NCI-H2196 treated with DMSO at 0.1 percent for 48 hours (cell line): ENCODE data around the gene NTRK3.
"Not testable (repeated sequence)": the region's sequence is repeated elsewhere in the genome, so short reads cannot be mapped to it uniquely, and the experiment has no call there.

Source experiments
- DNase-seq: peaks from one replicate; lab custom pipeline; 2025; ENCODE audit not compliant: unreplicated experiment; lab: John Stamatoyannopoulos, UW

Gene NTRK3

DNA sequence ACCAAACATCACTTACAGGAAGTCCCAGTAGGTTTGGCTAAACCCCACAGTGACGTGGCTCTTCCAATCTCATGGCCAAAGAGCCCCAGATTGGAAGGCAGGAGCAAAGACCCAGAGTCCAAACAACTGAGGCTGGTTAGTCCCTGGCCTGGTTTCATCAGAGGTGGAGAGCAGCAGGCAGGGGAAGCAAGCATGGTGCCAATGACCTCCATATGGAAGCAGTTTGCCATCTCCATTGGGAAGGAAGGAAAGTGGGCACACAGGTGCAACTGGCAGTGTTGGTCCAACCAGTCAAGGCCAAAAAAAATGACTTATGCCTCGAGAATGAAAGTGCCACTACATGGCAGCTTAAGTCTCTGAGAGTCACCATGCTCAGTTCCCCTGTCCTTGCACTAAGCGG is 175.9 kb downstream of the NTRK3 start:
- DNase-seq: no peak

DNA sequence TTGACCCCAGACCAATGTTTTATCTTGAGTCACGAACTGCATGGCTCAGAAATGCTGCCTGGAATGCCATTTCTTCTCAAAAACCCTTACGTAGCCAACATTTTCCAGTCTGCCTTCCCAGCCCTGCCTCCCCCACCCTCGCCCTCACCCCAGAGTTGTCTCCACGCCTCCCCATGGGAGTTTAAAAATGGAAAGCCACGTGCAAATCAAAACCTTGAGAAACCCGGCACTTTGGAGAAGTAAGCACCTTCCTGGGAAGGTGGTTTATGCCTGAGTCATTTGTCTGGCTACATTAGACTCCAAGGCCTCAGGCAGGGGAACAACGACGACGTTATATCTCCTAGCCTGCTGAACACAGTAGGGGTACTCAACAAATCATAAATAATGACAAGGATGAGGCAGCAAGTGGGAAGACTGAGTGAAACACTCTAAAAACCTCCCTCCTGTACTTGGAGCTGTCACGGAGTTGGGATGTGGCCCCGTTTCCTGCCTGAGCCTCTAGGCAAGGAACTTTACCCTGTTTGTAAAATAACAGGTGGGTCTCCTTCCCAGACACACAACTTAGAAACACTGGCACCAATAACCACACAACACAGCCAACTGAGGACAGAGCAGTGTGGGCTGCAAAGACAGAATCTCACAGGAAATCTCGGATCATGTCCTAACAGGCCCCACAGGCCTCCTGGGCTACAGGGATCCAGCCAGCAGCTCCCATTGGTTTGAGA is 179.1 kb downstream of the NTRK3 start:
- DNase-seq: no peak

DNA sequence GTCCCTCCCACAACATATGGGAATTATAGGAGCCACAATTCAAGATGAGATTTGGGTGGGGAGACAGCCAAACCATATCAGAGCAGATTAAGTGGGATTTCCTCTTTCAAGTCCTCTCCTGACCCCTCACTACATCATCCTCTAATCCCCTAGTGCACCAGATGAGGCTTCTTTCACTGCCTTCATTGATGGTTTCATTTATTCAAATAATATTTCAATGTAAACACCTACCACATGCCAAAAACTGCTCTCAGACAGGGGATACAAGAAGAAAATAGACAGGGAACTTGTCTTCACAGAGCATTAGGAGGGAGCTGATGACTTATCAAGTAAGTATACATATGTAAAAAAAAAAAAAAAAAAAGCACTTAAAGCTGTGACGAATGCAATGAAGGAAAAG is 180.2 kb downstream of the NTRK3 start:
- DNase-seq: no peak

DNA sequence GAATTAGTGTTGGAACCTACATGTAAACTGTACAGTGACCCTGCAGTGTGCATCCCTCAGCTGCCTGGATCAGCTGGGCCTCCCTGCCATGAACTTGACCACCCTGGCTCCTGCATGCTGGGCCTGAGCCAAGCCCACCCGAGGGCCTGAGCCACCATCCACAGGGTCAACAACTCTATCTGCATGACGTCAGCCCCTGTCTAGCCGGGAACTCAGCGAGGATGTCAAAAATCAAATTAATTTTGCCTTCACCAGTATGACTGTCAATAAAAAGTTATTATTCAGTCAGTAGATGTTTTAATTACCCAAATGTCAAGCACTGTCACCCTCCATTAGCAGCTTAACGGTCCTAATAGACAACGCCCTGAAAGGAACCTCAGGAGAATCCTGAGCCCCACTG is 181.4 kb downstream of the NTRK3 start:
- no peak for DNase-seq

DNA sequence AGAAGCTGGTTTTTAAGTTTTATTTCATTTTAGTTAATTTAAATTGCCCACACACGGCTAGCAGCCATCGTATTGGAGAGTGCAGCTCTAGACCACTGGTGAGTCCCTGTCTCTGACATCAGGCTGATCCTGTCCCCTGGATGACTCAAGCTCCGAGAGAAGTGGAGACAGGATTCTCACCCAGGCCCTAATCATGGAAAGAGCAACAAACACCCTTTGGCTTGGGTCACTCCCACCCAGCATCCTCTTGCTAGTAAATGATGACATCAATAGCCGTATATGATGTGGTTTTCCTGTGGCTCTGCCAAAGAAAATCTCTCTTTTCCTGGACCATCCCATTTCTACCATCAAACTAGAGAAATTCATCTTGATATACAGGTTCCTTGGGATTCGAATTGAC is 182.2 kb downstream of the NTRK3 start:
- no peak for DNase-seq

DNA sequence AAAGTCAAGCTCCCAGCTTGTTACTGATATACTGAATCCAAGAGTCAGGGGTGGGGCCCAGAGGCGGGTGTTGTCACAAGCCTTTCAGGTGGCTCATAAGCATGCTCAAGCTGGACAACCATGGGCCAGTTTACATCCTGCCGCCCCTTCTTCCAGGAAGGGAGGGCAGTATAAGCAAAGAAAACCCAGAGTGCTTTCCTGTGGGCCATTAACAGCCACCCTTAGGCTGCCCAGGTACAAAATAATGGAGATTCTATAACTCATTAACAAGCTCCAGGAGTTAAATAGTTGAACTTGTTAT is 183.2 kb downstream of the NTRK3 start:
- DNase-seq: no peak

DNA sequence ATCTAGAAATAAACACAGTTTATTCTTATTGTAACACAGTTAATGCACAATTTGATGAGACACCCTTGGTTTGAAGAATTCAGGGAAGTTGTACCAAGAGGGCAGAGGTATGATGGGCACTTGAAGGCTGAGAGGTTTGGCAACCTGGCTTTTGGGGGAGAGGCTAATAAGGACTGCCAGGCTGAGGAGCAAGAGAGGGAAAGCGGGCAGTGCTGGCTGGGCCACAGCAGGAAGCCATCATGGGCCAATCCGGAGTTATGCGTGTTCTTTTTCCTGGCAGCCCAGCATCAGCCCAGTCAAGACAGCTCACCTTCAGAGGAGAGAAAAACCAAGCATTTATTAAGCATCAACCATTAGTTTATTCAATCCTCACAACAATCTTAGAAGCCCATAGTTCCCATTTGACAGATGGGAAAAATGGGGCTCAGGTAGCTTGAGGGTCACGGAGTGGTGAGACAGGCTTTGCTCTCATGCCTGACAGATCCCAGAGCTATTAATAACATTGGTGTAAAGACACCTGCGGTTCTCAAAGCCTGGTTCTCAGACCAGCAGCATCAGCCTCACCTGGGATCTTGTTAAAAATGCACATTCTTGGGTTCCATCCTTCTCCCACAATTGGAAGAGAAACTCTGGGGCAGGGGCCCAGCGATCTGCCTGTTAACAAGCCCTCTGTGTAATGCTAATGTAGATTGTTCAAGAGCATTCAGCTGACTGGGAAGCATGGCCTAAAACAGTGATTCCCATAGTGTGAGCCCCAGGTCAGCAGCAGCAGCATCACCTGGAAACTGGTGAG is 183.7 kb downstream of the NTRK3 start:
- no peak for DNase-seq

DNA sequence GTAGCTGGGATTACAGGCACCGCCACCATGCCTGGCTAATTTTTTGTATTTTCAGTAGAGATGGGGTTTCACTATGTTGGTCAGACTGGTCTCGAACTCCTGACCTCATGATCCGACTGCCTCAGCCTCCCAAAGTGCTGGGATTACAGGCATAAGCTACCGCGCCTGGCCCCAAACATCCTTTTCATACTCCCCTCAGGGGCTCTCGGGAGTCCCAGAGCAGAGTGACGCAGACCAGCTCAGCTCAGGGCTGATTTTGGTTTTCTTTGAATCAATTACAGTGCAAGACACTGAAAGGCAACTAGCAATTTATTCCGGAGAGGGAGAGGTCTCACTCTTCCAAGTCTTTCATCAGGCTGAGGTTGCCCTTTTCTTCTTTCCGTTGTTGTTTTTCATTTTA is 184.4 kb downstream of the NTRK3 start:
- DNase-seq: not testable (repeated sequence)

DNA sequence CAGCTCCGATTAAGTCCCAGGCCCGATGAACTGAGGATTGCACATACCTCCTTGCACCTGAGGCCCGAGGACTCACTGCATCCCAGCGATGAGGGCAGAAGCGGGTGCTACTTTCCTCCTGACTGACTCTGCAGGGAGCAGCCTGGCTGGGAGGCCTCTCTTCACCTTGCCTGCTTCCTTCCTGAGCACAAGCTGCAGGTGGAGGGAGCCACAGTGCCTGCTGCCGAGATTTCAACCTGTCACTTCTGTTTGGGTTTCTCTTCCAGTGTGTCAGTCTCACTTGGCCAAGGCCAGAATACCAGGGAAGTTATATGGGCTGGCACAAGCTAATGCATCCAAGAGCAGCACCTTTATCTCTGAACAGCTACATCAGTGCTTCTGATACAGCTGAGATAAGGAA is 185.4 kb downstream of the NTRK3 start:
- DNase-seq: no peak

DNA sequence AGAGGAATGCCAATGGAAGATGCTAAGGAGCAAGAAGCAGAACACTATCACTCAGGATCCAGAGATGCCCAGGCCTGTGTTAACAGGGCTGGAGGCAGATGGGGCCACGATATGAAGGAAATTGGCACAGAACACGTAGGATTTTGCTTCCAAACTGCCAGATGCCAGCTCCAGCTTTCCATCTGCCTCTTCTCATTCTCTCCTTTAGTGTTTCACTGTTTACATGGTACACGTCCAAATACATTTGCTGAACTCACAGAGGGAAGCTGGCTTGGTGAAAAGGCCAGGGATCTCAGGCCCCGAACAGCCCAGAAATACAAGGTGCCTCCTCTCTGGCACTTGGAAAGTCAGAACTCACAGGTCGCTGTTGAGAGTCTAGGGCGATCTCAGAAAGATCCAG is 187.0 kb downstream of the NTRK3 start:
- no peak for DNase-seq

DNA sequence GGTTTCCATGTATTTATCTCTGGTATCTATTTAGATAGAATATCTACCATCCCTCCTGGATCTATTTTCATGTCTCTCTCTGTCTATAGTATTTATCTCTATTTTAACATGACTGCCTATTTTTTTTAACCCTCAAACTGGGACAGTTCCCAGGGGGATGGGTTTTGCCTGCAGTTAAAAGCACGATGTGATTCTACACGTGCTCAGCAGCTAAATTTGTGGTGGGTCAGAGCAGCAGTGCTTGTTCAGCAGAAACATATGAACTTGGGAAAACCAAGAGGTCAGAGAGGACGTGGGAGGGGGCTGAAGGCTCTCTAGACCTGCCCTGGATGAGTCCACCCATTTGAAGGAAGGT is 189.2 kb downstream of the NTRK3 start:
- no peak for DNase-seq

DNA sequence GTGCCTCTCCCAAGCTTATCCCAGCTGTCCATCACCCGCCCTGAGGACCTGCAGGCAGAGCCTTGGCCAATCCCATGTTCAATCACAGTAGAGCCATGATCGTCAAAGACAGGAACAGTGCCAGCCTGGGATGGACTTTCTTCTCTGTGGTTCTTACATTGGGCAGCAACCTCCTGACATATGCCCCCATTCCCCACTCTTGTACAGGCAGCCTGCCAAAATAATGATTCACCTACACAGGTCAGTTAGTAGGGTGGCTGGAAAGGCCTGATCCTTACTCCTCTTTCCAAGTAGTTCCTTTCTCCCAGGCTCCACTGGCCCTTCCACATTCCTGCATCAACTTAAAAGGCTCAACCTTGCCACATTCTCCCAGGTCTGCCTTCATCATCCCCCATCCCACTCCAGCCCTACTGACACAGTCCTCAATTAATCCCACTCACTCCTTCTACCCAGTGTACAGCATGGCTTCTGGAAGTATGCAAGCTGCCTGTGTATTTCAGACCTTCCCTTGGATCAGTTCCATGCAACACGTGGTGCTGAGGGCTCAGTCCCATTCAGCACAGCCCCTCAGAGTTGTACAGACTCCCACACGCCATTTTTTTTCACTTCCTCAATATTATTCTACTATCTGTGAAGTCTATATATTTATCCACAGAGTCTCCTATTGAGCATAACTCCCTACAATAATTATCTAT is 189.8 kb downstream of the NTRK3 start:
- DNase-seq: no peak

DNA sequence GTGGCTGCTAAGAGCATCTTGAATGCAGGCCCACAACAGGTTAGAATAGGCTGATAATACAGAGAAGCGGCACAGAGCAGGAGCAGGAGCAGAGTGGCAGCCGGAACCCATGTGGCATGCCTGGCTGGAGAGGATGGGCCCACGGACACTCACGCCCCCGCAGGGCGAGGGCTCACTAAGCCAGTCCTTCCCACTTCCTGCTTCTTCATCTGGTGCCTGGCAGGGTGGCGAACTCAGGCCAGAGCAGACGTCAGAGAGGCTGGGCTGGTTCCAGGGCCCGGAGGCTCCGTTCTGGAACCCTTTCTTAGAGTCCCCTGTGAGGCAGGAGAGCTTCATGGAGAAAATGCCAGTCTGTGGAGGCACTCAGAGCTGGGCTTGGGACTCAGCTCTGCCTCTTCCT is 195.1 kb downstream of the NTRK3 start:
- DNase-seq: no peak

DNA sequence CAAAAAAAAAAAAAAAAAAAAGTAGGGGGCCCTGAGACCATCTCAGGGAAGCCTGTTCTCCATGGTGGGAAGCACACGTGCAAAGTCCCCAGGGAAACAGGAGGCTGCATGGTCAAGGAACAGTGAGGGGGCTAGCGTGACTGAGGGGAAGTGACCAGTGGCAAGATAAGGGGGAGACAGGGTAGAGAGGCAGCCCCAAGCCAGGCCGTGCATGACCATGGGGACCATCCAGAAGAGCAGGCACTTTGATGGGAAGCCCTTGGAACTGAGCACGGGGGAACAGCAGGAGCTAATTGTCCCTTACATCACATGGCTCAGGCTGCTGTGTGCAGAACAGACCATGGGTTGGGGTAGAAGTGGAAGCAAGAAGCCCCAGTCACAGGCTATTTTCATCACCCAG is 196.2 kb downstream of the NTRK3 start:
- DNase-seq: no peak

DNA sequence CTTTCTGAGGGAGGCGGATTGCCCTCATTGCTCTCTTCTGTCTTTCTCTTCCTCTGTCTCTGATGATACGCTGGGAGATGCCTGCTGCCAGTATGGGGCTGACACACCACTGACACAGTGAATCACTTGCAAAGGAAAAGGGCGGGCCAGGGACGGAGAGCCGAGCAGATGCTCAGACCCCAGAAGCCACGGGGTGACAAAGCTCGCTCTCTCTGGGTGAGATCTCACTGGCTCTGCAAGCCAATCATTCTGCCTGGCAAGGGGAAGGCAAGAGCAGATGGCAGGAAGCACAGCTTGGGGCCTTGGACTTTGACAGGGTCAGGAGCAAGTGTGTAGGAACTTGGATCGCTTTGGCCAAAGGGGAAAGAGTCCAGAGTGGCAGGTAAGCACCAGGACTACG is 198.7 kb downstream of the NTRK3 start:
- no peak for DNase-seq

DNA sequence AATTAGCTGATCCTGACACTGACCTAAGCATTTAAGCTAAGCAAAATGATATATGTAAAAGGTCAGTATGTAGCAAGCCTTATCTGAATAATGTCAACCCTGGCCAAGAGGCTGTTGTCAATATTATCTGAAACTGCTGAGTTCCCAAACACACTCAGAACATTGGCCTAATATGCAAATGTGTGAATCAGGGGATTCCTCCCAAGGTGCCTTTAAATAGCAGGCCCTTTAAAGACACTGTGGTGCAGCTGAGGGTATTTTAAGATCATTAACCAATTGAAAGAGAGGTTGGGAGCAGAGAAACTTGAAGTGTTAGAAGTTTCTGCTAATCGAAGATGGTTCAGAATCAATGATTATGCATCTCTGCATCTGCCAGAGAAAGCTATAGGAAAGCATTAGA is 207.0 kb downstream of the NTRK3 start:
- DNase-seq: no peak

DNA sequence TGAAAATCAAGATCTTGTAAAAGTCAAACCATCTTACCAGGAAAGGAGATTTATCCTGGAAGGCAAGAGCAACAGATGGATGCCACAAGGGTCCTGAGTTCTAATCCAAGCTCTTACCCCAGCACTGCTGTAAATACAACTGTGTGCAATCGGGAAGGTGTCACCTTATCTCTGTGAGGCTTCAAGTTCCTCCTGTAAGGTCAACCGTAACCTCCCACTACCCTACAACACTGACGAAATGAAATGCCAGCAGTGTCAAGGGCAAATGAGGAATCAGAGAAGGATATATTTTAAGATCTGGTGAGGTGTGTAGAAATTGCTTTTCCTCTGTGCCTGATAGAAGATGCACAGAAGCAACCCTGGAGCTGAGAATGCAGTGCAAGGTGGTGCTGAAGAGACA is 207.8 kb downstream of the NTRK3 start:
- DNase-seq: no peak

DNA sequence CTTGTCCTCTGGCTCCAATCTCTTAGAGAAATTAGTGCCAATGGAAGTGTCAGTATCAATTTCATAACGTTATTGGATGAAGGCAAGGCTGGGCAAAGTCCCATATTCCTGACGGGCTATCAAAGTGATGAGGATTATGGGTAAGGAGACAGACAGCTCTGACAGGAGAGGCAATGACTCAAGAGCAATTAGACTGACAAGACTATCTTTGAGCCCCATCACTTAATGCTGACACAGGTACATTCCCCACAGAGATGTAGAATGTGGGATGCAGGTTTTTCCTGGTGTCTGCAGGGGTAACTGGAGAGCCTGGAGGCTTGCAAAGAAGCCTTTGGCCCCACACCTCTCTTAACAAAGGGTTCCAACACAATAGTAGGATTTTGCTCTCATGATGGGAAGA is 208.3 kb downstream of the NTRK3 start:
- no peak for DNase-seq

DNA sequence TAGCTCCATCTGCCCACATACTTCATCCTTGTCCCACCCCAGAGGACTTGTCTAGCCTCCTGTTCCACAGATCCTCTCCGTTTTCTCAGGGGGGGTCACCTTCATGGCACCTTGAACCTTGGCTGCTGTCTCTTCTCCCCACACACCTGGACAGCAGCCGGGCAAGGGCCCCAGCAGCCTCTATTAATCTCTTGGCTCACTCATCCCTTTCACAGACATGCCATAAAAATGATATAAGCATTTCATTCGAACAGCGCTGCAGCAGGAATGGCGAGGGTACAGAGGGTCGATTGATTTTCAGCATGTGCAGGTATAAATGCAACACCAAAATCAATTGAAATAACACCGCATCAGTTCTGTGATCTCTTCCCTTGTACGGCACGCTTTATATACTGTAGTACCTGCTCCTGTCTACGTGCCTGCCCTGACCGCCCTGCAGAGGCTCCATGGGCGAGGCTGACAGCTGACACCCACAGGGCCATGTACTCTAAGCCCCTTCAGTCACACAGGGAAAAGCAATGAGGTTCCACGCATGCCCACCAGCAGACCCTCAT is 209.9 kb downstream of the NTRK3 start:
- DNase-seq: no peak

DNA sequence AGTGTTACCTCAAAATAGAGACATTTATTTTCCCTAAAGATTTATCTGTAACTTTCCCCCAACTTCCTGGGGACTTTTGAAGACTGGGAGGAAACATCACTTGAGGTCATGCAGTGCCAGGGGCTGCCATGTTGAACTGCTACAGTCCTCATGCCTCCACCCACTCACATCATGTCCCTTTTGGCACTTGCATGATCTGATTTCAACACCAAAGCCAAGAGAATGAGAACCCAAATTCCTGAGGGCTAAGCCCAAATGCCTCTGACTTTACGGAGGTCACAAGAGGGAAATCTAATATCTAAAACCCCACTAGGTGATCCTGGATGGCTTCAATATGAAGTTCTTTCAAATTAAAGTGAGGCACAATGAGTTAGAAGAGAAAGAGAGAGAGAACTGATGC is 213.1 kb downstream of the NTRK3 start:
- no peak for DNase-seq

DNA sequence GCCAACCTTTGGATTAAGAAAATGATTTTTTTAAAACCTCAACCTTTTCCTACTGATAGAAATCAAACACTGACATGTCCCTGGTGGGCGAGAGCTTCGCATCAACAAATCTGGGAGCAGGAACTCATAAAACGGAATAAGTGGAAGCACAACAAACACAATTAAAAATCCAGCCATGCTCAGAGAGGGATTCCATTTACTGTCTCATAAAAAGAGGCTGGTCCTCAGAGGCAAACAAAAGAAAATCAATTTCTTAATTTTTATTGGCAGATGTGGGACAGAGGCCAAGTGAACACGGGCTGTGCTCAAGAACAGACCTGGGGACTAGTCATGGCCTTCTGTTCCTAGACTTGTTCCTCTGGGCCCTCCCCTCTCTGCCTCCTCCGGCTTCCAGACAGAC is 214.5 kb downstream of the NTRK3 start:
- DNase-seq: no peak

DNA sequence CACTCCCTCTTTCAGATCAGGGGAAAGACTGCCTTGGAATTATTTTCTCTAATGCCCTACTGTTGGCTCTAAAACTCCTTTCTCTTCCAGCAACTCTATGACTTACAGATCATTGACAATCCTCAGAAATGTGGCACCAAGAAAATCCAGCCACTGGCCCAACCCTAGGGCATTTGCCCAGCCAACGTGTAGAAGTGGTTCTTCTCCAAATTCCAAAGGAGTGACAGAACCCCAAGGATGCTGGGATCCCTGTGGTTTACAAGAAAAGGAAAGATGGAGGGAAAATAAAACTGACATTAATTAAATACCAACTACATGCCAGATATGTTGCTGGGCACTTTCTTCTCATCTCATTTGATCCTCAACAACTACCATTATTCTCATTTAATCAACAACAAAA is 216.0 kb downstream of the NTRK3 start:
- no peak for DNase-seq
